Right cardiac atrium (tissue), 5 donors: ENCODE data around the gene FCER1A. TPM values are rescaled to one million over a fixed set of nuclear protein-coding genes. Genes with fewer than 3 reads are reported as not detected.

Experiments
- ATAC-seq, 2 donors: fragments of 200-7000 bp; cut with Tn5 transposase; one replicate each; pipeline versions ENCODE4 v1.8.0 to v1.9.1; 2020; ENCODE audit warnings: moderate library complexity in 2 of 2, mild to moderate bottlenecking in 1 of 2
- DNase-seq, 3 donors: peaks; one replicate each; pipeline ENCODE4 v3.0.0-alpha.2; 2020
- H3K27ac ChIP-seq: one replicate; pipeline ENCODE4 v1.5.1; 2013; ENCODE audit warnings: mild to moderate bottlenecking, low read length, control low read depth, moderate library complexity
- H3K27me3 ChIP-seq: one replicate; pipeline ENCODE4 v1.6.1; 2013; ENCODE audit not compliant: control insufficient read depth, insufficient read depth
- H3K4me1 ChIP-seq: one replicate; pipeline ENCODE4 v1.6.1; 2013; ENCODE audit warnings: low read length; ENCODE audit not compliant: control insufficient read depth, insufficient read depth
- H3K4me3 ChIP-seq: one replicate; pipeline ENCODE4 v1.5.1; 2013; ENCODE audit warnings: low read length, control low read depth
- H3K9me3 ChIP-seq: one replicate; pipeline ENCODE4 v1.6.1; 2013; ENCODE audit warnings: low read length; ENCODE audit not compliant: control insufficient read depth
- WGBS: extraction: QIAGEN DNeasy Blood & Tissue Kit; methylation state at CpG from one replicate; pipeline ENCODE4 v1.1.7; 2013; 5-methylcytosine and 5-hydroxymethylcytosine counted together
- intact Hi-C, 4 donors: fragments of 100-400 bp; cut with DNase I; formaldehyde crosslinking; loops; one replicate each; pipeline versions ENCODE4 v1.11.0 to v1.14.0; 2022 to 2023
- long read RNA-seq, 4 donors: library from polyadenylated mRNA; unstranded; transcript quantifications; one replicate each; pipeline ENCODE4 v2.0.0, GENCODE V29; 2020 to 2021
- polyA plus RNA-seq: library from polyadenylated mRNA; stranded (reverse); fragments of 200-250 nt; gene quantifications from one replicate; pipeline ENCODE4 v1.2.3, GENCODE V29; 2013
- total RNA-seq, 4 donors: library from RNA; stranded (reverse); fragmentation: NEBNext Ultra II Directional; extraction: Animal tissue kit (Norgen Biotek cat#: 25700); gene quantifications; one replicate each; pipeline ENCODE4 v1.2.1, GENCODE V29; 2021
- donor health status: healthy with polysubstance abuse.
- donor health status: DM: no; HTN: yes; CAD: no.
- donor health status: DM: no; HTN: no; CAD: no.
- donor health status: DM: no; HTN: yes; CAD: no; lungs with severe emphysema.
- donor health status: DM: yes; HTN: yes; CAD: no.

FCER1A gene
- 1 to 10 TPM in 1 of 4 donors, under 1 TPM in 3; 0.20 to 1.7 (median 0.68) TPM for total RNA-seq
- polyA plus RNA-seq, result not detected
- long read RNA-seq, donor 1, result 0 reads
- long read RNA-seq, donor 2, result 0 reads
- long read RNA-seq, donor 3, result 0 reads
- long read RNA-seq, donor 4, partial matches to known transcripts, result 1 of 1 reads
- long read RNA-seq, donor 4, other reads (novel, unspliced or antisense), result 0 of 1 reads

- no peak for DNase-seq
- no peaks in the 10 kb centered on the region for H3K9me3 ChIP-seq
- no peaks in the 10 kb centered on the region for H3K27me3 ChIP-seq
- ATAC-seq, result no peak
- no peak within 1 kb of the TSS for H3K4me3 ChIP-seq
- H3K27ac ChIP-seq, result no peak within 1 kb of the TSS
- WGBS, result 91% methylated on average over 1 of the region's 1 CpG
- no peaks in the 10 kb centered on the region for H3K4me1 ChIP-seq
- intact Hi-C loops, result no loop called here
Observed at GRCh38 chr1:159302095-159302494, at the start of gene FCER1A. FCER1A (plus strand) TSS chr1:159302336; CDS start chr1:159302365, 29 bp downstream.

- intact Hi-C loops, result no loop called here
Observed at GRCh38 chr1:159261311-159261710, 40.8 kb upstream of the FCER1A start.

GRCh38 chr1:159261721-159262494, 40.2 kb upstream of the FCER1A start:
- Histone ChIP-seq H3K4me1 (no peaks in the 10 kb centered on the region), H3K27me3 (no peaks in the 10 kb centered on the region), H3K27ac (no peak overlapping the region), H3K4me3 (no peak overlapping the region), H3K9me3 (no peaks in the 10 kb centered on the region)
- intact Hi-C loops, result no loop called here
- DNase-seq (no peak), ATAC-seq (no peak)
- WGBS, result 76% methylated on average over 2 of the region's 2 CpGs

More at GRCh38 chr1:159261311-159261710, 40.8 kb upstream of the FCER1A start:
- Histone ChIP-seq H3K27ac (no peak overlapping the region), H3K27me3 (no peaks in the 10 kb centered on the region), H3K4me1 (no peaks in the 10 kb centered on the region), H3K4me3 (no peak overlapping the region), H3K9me3 (no peaks in the 10 kb centered on the region)
- ATAC-seq (no peak), DNase-seq (no peak)

GRCh38 chr1:159266832-159267231, 35.3 kb upstream of the FCER1A start:
- intact Hi-C loops, result no loop called here
- Histone ChIP-seq H3K27ac (no peak overlapping the region), H3K27me3 (no peaks in the 10 kb centered on the region), H3K4me3 (no peak overlapping the region), H3K9me3 (peaks cover 2% of the 10 kb centered on the region), H3K4me1 (no peaks in the 10 kb centered on the region)
- 69% methylated on average over 3 of the region's 3 CpGs for WGBS
- no peak for ATAC-seq
- no peak for DNase-seq

GRCh38 chr1:159274631-159275030, 27.5 kb upstream of the FCER1A start:
- DNase-seq (no peak), ATAC-seq (no peak)
- Histone ChIP-seq H3K4me1 (no peaks in the 10 kb centered on the region), H3K4me3 (no peak overlapping the region), H3K27me3 (no peaks in the 10 kb centered on the region), H3K27ac (no peak overlapping the region), H3K9me3 (no peaks in the 10 kb centered on the region)
- 63% methylated on average over 2 of the region's 2 CpGs for WGBS
- intact Hi-C loops, result no loop called here

- no peaks in the 10 kb centered on the region for H3K27me3 ChIP-seq
- no peaks in the 10 kb centered on the region for H3K9me3 ChIP-seq
- ATAC-seq (no peak), DNase-seq (no peak)
- intact Hi-C loops, result no loop called here
- no peak overlapping the region for H3K4me3 ChIP-seq
- H3K27ac ChIP-seq, result no peak overlapping the region
- no peaks in the 10 kb centered on the region for H3K4me1 ChIP-seq
Observed at GRCh38 chr1:159275891-159276290, 26.2 kb upstream of the FCER1A start.

- WGBS, result 57% methylated on average over 5 of the region's 5 CpGs
- intact Hi-C loops, result no loop called here
Observed at GRCh38 chr1:159279773-159280172, 22.4 kb upstream of the FCER1A start.

GRCh38 chr1:159282118-159282517, 20.0 kb upstream of the FCER1A start:
- Histone ChIP-seq H3K4me3 (no peak overlapping the region), H3K27me3 (no peaks in the 10 kb centered on the region), H3K9me3 (no peaks in the 10 kb centered on the region), H3K4me1 (no peaks in the 10 kb centered on the region), H3K27ac (no peak overlapping the region)
- intact Hi-C loops, result no loop called here
- 12% methylated on average over 2 of the region's 2 CpGs for WGBS
- ATAC-seq (no peak), DNase-seq (no peak)

More at GRCh38 chr1:159279773-159280172, 22.4 kb upstream of the FCER1A start:
- Histone ChIP-seq H3K9me3 (no peaks in the 10 kb centered on the region), H3K27ac (no peak overlapping the region), H3K27me3 (no peaks in the 10 kb centered on the region), H3K4me1 (no peaks in the 10 kb centered on the region), H3K4me3 (no peak overlapping the region)
- no peak for DNase-seq
- ATAC-seq, result no peak

- WGBS, result 59% methylated on average over 2 of the region's 2 CpGs
- Histone ChIP-seq H3K4me1 (no peaks in the 10 kb centered on the region), H3K27me3 (no peaks in the 10 kb centered on the region), H3K27ac (no peak overlapping the region), H3K4me3 (no peak overlapping the region), H3K9me3 (no peaks in the 10 kb centered on the region)
- intact Hi-C loops, result no loop called here
- ATAC-seq (no peak), DNase-seq (no peak)
Observed at GRCh38 chr1:159289060-159289459, 13.1 kb upstream of the FCER1A start.

GRCh38 chr1:159291424-159291823, 10.7 kb upstream of the FCER1A start:
- no peak overlapping the region for H3K4me3 ChIP-seq
- H3K27me3 ChIP-seq, result no peaks in the 10 kb centered on the region
- H3K9me3 ChIP-seq, result no peaks in the 10 kb centered on the region
- intact Hi-C loops, result no loop called here
- ATAC-seq (no peak), DNase-seq (no peak)
- H3K27ac ChIP-seq, result no peak overlapping the region
- 93% methylated on average over 1 of the region's 1 CpG for WGBS
- no peaks in the 10 kb centered on the region for H3K4me1 ChIP-seq

- no peak overlapping the region for H3K4me3 ChIP-seq
- no peak overlapping the region for H3K27ac ChIP-seq
- intact Hi-C loops, result no loop called here
- WGBS, result 79% methylated on average over 9 of the region's 9 CpGs
- H3K4me1 ChIP-seq, result no peaks in the 10 kb centered on the region
- ATAC-seq (no peak), DNase-seq (no peak)
- H3K9me3 ChIP-seq, result no peaks in the 10 kb centered on the region
- H3K27me3 ChIP-seq, result no peaks in the 10 kb centered on the region
Observed at GRCh38 chr1:159296706-159297375, 5.3 kb upstream of the FCER1A start.
